ENCODE measurements around the gene LONP2. TPM values are rescaled to one million over a fixed set of nuclear protein-coding genes. Genes with fewer than 3 reads are reported as not detected.

Gene LONP2
- total and polyA plus RNA-seq, 9 of the 15 experiments (the other 6 are each of a cell fraction or from before 2014, with no cell fraction given): 8.1 to 41.2 (median 25.6) TPM

- TF ChIP-seq SMAD1 (IDR thresholded peaks at IDR 0.05; ENCODE audit: low read depth, low read length, partially characterized antibody): no peak
- peak; percentile 69 for TF ChIP-seq BHLHE40 (IDR thresholded peaks at IDR 0.05; ENCODE audit: low read length)
- TF ChIP-seq SNIP1 (IDR thresholded peaks at IDR 0.05; ENCODE audit: low read depth): no peak
- TF ChIP-seq POLR2B (IDR thresholded peaks at IDR 0.05; ENCODE audit: low read depth, partially characterized antibody): no peak
- no peak for TF ChIP-seq MEF2A (IDR thresholded peaks at IDR 0.05; ENCODE audit: control insufficient read depth, low read depth, low read length)
- TF ChIP-seq ZNF274 (IDR thresholded peaks at IDR 0.05; ENCODE audit: borderline replicate concordance, low read depth, low read length): no peak
- no peak for TF ChIP-seq E2F5 (CRISPR knock-in tag; IDR thresholded peaks at IDR 0.05)
- TF ChIP-seq SMARCA4 (IDR thresholded peaks at IDR 0.05): no peak
- no peak; the same call in 1 of the 2 replicates for TF ChIP-seq MBD2 (IDR thresholded peaks at IDR 0.05; ENCODE audit: borderline replicate concordance, low read depth)
- no peak for TF ChIP-seq TCF3 (CRISPR knock-in tag; IDR thresholded peaks at IDR 0.05)
- no peak for TF ChIP-seq BCOR (IDR thresholded peaks at IDR 0.05)
- no peak for TF ChIP-seq CBX1 (IDR thresholded peaks at IDR 0.05; ENCODE audit: low read depth)
- no peak for TF ChIP-seq RBM17 (IDR thresholded peaks at IDR 0.05; ENCODE audit: borderline replicate concordance, low read depth, low read length)
- no peak for TF ChIP-seq EHMT2 (IDR thresholded peaks at IDR 0.05)
- no peak for TF ChIP-seq PATZ1 (CRISPR knock-in tag; IDR thresholded peaks at IDR 0.05; ENCODE audit: borderline replicate concordance)
- TF ChIP-seq ZNF512 (tag; IDR thresholded peaks at IDR 0.05): no peak
- TF ChIP-seq NFXL1 (CRISPR knock-in tag; IDR thresholded peaks at IDR 0.05): no peak
- TF ChIP-seq IRF1 (CRISPR knock-in tag; IDR thresholded peaks at IDR 0.05; ENCODE audit: borderline replicate concordance): no peak
- TF ChIP-seq NR2C1 (IDR thresholded peaks at IDR 0.05): no peak
- TF ChIP-seq NR2C1 (tag; IDR thresholded peaks at IDR 0.05): no peak
- TF ChIP-seq ELK3 (CRISPR knock-in tag; IDR thresholded peaks at IDR 0.05): no peak
- no peak for TF ChIP-seq CREBBP (IDR thresholded peaks at IDR 0.05; ENCODE audit: low read depth, low read length)
Observed at GRCh38 chr16:48385253-48386150, 141.4 kb downstream of the LONP2 start, which contains the start of gene SIAH1 (continued).
